Astrocyte of the cerebellum (primary cell): ENCODE data around the gene UBE2D4.

Experiments
- DNase-seq: peaks from one replicate; pipeline ENCODE4 v3.0.0-alpha.2; 2011; ENCODE audit warnings: low read depth
- H3K4me3 ChIP-seq: 2 replicates; pipeline ENCODE4 v1.5.1; 2011; ENCODE audit warnings: mild to moderate bottlenecking, low read depth, low read length, moderate library complexity
- CTCF ChIP-seq: IDR thresholded peaks from 2 replicates; pipeline ENCODE4 v1.5.1; 2012; ENCODE audit warnings: low read length, low read depth, moderate library complexity, mild to moderate bottlenecking; ENCODE audit errors: missing control alignments
- in situ Hi-C: cut with HindIII; loops from 2 replicates; pipeline ENCODE4 v1.10.0; 2017; ENCODE audit warnings: low sequenced_read_pairs

Gene UBE2D4

GRCh38 chr7:43925984-43926797, at the start of gene UBE2D4:
UBE2D4 (plus strand) TSS chr7:43926436; CDS start chr7:43926533, 97 bp downstream.
- in situ Hi-C loops: no loop called here
- H3K4me3 ChIP-seq: peak within 1 kb of the TSS; percentile 70
- TF ChIP-seq CTCF: no peak
- DNase-seq: no peak

- no peak overlapping the region for H3K4me3 ChIP-seq
- in situ Hi-C loops: no loop called here
- no peak for TF ChIP-seq CTCF
- no peak for DNase-seq
Observed at GRCh38 chr7:43876976-43877745, 49.1 kb upstream of the UBE2D4 start.

DNA sequence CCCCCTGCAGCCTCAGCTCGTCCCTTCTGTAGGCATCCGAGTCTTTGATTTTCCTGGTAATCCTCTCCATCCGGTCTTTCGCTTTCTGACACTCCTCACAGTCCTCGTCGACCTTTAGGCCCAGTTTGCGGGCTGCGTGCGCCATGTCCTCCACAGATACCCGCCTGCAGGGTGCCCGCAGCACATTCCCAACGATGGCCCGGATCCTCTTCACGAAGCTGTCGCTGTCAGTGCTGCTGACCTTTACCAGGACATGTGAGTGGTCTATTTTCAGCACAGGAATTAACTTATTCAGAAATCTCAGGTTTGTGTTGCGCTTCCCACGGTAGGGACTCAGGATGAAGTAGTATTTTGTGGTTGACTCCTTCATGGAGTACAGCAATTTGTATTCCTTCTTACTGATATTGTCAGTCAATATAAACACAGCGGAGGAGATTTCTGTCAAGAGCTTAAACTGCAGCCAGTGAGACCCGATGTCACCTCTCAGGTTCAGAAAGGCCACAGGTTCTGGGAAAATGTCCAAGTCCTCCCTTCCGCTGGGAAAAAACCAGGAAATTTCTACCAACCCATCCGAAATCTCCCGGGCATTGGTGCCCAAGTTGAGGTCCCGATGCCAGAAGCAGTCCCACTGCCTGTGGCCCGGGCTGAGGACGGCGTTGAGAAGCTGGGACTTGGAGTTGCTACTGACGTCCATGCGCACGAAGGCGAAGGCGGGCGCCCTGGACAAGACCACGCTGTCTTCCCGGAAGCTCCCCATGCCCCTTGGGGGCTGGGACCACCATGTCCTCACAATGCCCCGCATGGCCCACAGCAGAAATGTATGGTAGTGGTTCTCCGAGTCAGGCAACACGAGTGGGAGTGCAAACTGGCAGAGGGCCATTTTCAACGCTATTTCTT, 48.0 kb upstream of the UBE2D4 start:
- TF ChIP-seq CTCF: no peak
- H3K4me3 ChIP-seq: no peak overlapping the region
- DNase-seq: no peak
- in situ Hi-C loops: no loop called here

- in situ Hi-C loops: no loop called here
- H3K4me3 ChIP-seq: no peak overlapping the region
- no peak for TF ChIP-seq CTCF
- peak; percentile 15 for DNase-seq
Observed at GRCh38 chr7:43878867-43879266, 47.4 kb upstream of the UBE2D4 start.

GRCh38 chr7:43879477-43879876, 46.8 kb upstream of the UBE2D4 start:
- in situ Hi-C loops: no loop called here
- TF ChIP-seq CTCF: no peak
- no peak overlapping the region for H3K4me3 ChIP-seq
- DNase-seq: peak; percentile 35

GRCh38 chr7:43880596-43880995, 45.6 kb upstream of the UBE2D4 start:
- DNase-seq: no peak
- in situ Hi-C loops: no loop called here
- no peak for TF ChIP-seq CTCF
- no peak overlapping the region for H3K4me3 ChIP-seq
